Loucy (cell line): ENCODE data around the gene SLBP.

Experiments
- CTCF ChIP-seq: fragments of 200-600 bp; sonication (generic); conservative IDR thresholded peaks from 2 replicates; pipeline ENCODE4 v1.5.1; 2014; ENCODE audit warnings: mild to moderate bottlenecking, antibody characterized with exemption, low read length
- EZH2phosphoT487 ChIP-seq: fragments of 200-600 bp; IDR thresholded peaks from 2 replicates; pipeline ENCODE4 v1.6.1; 2018; ENCODE audit warnings: antibody characterized with exemption, mild to moderate bottlenecking, moderate library complexity, borderline replicate concordance

- TF ChIP-seq CTCF = no peak
- TF ChIP-seq EZH2phosphoT487 = no peak
Measured at GRCh38 chr4:1706358-1706757, 5.8 kb downstream of the SLBP start.
